GM12878 (cell line): ENCODE data around the gene BBS10. TPM values are rescaled to one million over a fixed set of nuclear protein-coding genes. Genes with fewer than 3 reads are reported as not detected.

Experiments used
- ATAC-seq: fragments of 200-7000 bp; cut with Tn5 transposase; 3 replicates; pipeline ENCODE4 v1.9.1; 2020; ENCODE audit warnings: mild to moderate bottlenecking, moderate library complexity
- BruUV-seq: library from RNA; stranded (reverse); fragments of 400-500 nt; replicated peaks from 2 replicates; lab custom pipeline; 2021; lab: Mats Ljungman, UMichigan
- CTCF ChIA-PET: fragments of 300-600 bp; sonication (Branson Sonifier 250); formaldehyde crosslinking; extraction: SDS; loops from one replicate; lab custom pipeline; 2021; ENCODE audit warnings: inconsistent platforms; lab: Yijun Ruan, JAX
- POLR2A ChIA-PET: fragments of 350-600 bp; formaldehyde crosslinking; extraction: SDS; loops from one replicate; lab custom pipeline; 2021; ENCODE audit warnings: inconsistent platforms; lab: Charles Lee
- RAD21 ChIA-PET: fragments of 300-600 bp; sonication (Branson Sonifier 250); formaldehyde crosslinking; loops from one replicate; lab custom pipeline; 2023; ENCODE audit warnings: antibody characterized with exemption; ENCODE audit not compliant: unreplicated experiment; lab: Charles Lee
- SMC1A ChIA-PET: fragments of 300-600 bp; sonication (Branson Sonifier 250); formaldehyde crosslinking; loops from one replicate; lab custom pipeline; 2023; ENCODE audit not compliant: unreplicated experiment, uncharacterized antibody; lab: Charles Lee
- DNase-seq: peaks from one replicate; pipeline ENCODE4 v3.0.0-alpha.2; 2011; ENCODE audit warnings: low read depth, low spot score
- FAIRE-seq: peaks from 3 replicates; lab custom pipeline; 2011; peaks lifted over from hg19 to GRCh38; lab: Jason Lieb, UNC
- H2AFZ ChIP-seq: 2 replicates; pipeline ENCODE4 v1.6.0; 2011; ENCODE audit warnings: low read depth, low read length, control low read depth; ENCODE audit not compliant: control insufficient read depth
- H3K27ac ChIP-seq: 2 replicates; pipeline ENCODE4 v1.5.1; 2011; ENCODE audit warnings: control low read depth; ENCODE audit not compliant: control insufficient read depth, insufficient read depth
- H3K27me3 ChIP-seq, 2 experiments: replicated peaks in 1 of 2; 2 replicates each; pipeline versions ENCODE4 v1.6.0 to v1.6.1; 2011; ENCODE audit warnings: low read length in 1 of 2; ENCODE audit not compliant: control insufficient read depth in 2 of 2, insufficient read depth in 2 of 2
- H3K36me3 ChIP-seq, 2 experiments: 2 replicates each; pipeline ENCODE4 v1.5.1; 2011; ENCODE audit warnings: low read length in 1 of 2; ENCODE audit not compliant: control insufficient read depth in 2 of 2, insufficient read depth in 2 of 2
- H3K4me1 ChIP-seq: 2 replicates; pipeline ENCODE4 v1.6.1; 2011; ENCODE audit warnings: mild to moderate bottlenecking, low read length, moderate library complexity, mixed read lengths; ENCODE audit not compliant: control insufficient read depth, insufficient read depth
- H3K4me2 ChIP-seq: 2 replicates; pipeline ENCODE4 v1.6.0; 2011; ENCODE audit warnings: control low read depth; ENCODE audit not compliant: control insufficient read depth, insufficient read depth
- H3K4me3 ChIP-seq: fragments of 200-600 bp; sonication (generic); 2 replicates; pipeline ENCODE4 v1.5.1; 2016
- H3K79me2 ChIP-seq: 2 replicates; pipeline ENCODE4 v1.6.0; 2011; ENCODE audit warnings: low read length; ENCODE audit not compliant: control insufficient read depth, insufficient read depth
- H3K9ac ChIP-seq: 2 replicates; pipeline ENCODE4 v1.8.0; 2011; ENCODE audit warnings: low read length, control low read depth, mixed read lengths; ENCODE audit not compliant: control insufficient read depth, insufficient read depth
- H3K9me3 ChIP-seq: replicated peaks from 3 replicates; pipeline ENCODE4 v1.5.1; 2011; ENCODE audit warnings: mild to moderate bottlenecking, low read length; ENCODE audit not compliant: control insufficient read depth, insufficient read depth
- H4K20me1 ChIP-seq: 2 replicates; pipeline ENCODE4 v1.6.0; 2011; ENCODE audit not compliant: control insufficient read depth, insufficient read depth
- FOS ChIP-seq: IDR thresholded peaks from 3 replicates; pipeline ENCODE4 v1.6.1; 2011; ENCODE audit warnings: borderline replicate concordance; ENCODE audit not compliant: insufficient read length; ENCODE audit errors: extremely low read depth
- STAT3 ChIP-seq: IDR thresholded peaks from 2 replicates; pipeline ENCODE4 v1.6.1; 2011; ENCODE audit warnings: low read depth, low read length, improper control_type of control experiment
- TAF1 ChIP-seq: IDR thresholded peaks from 2 replicates; pipeline ENCODE4 v1.6.1; 2011; ENCODE audit warnings: mild to moderate bottlenecking, low read depth, low read length, borderline replicate concordance
- WGBS: methylation state at CpG from one replicate; pipeline ENCODE4 v1.1.6; 2016; ENCODE audit warnings: low lambda C conversion rate; ENCODE audit not compliant: insufficient replicate concordance, insufficient coverage; ENCODE audit errors: missing lambda C conversion rate; 5-methylcytosine and 5-hydroxymethylcytosine counted together
- in situ Hi-C: fragments of 300-500 bp; cut with MboI; formaldehyde crosslinking; loops from 9 replicates; pipeline ENCODE4 v1.14.3; 2018; ENCODE audit warnings: mixed read lengths
- intact Hi-C: fragments of 100-400 bp; cut with micrococcal nuclease; formaldehyde crosslinking; loops from one replicate; pipeline ENCODE4 v1.14.2; 2022; ENCODE audit not compliant: unreplicated experiment
- polyA plus RNA-seq, 11 experiments: library from polyadenylated mRNA; depleted of rRNA in 4 of 11; unstranded in 6 of 11; stranded (reverse) in 5 of 11; fragments of >200 nt; fragmentation: Nextera tagmentation in 4 of 11; fragmentation: Illumina TruSeq in 1 of 11; extraction: Ambion mirVana in 4 of 11; extraction: Trizol in 1 of 11; gene quantifications; 1 replicate in 1 of 11; 2 replicates in 10 of 11; pipeline versions ENCODE4 v1.2.1 to v1.2.3, GENCODE V29; 2011 to 2016; ENCODE audit warnings: inconsistent platforms in 2 of 11, missing spikeins in 2 of 11, low read depth in 1 of 11
- small RNA-seq: library from RNA; depleted of rRNA; stranded (forward); fragments of <200 nt; gene quantifications from one replicate; pipeline ENCODE3, GENCODE V24; 2014
- total RNA-seq, 4 experiments: library from RNA; depleted of rRNA in 3 of 4; stranded (reverse); fragments of >200 nt in 3 of 4; fragmentation: Illumina TruSeq in 1 of 4; extraction: Trizol in 1 of 4; gene quantifications; 2 replicates each; pipeline versions ENCODE4 v1.2.1 to v1.2.3, GENCODE V29; 2013 to 2021
- TF ChIP-seq, protein P1 (sequence below): fragments of 450-650 bp; IDR thresholded peaks from 2 replicates; pipeline ENCODE4 v1.6.1; 2016; ENCODE audit warnings: mild to moderate bottlenecking

Gene BBS10
- total and polyA plus RNA-seq, 10 of the 15 experiments (the other 5 are each of a cell fraction or from before 2014, with no cell fraction given), result 1.2 to 9.8 (median 5.9) TPM

DNA sequence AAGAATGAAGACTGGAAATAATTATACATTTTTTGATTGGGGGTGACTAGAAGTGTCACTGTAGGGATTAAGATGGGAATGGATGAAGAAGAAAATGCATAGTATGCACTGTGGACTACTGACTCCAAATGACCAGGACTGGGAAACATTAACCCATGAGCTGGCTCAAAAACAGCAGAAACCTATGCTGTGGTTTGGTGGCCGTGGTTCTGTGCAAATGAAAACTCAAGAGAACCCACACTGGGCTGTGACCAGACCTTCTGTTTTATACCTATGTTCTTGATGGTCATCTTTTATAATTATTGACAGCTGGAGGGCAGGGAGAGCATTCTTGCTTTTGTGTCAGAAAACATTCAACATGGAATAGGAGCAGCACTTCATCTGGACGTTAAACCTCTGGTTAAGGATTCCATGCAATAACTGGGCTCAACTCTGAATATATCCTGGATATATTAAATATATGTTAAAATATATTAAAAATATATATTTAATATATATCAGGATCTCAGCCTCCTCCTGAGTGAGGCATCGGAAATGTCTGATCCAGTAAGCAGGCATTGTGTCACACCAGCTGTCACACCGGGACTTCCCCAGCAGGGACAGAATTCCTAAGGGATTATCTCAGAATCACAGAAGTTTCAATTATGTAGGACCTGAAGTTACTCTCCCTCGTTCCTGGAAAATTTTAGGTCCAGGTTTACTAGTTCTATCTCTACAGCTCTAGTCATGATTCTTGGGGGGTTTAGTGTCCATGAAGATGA lies 48.5 kb downstream of the BBS10 start:
- no peaks in the 10 kb centered on the region for H3K4me1 ChIP-seq
- FAIRE-seq (no peak), DNase-seq (no peak), ATAC-seq (no peak)
- WGBS, result 37% methylated on average over 5 of the region's 5 CpGs
- BruUV-seq, result no TSS peak
- H3K36me3 ChIP-seq, result no peaks in the 10 kb centered on the region
- no peak overlapping the region for H2AFZ ChIP-seq
- no peaks in the 10 kb centered on the region for H4K20me1 ChIP-seq
- ChIA-PET POLR2A (no interaction called here), SMC1A (interaction anchor here (0.6 kb wide), 2 partner anchors 168 to 473 kb away, joined by 3 to 5 read pairs; no protein-coding TSS in a partner anchor), CTCF (interaction anchor here (0.6 kb wide), 1 partner anchor 28 kb away, joined by 3 read pairs; no protein-coding TSS in a partner anchor), RAD21 (no interaction called here)
- H3K79me2 ChIP-seq, result no peaks in the 10 kb centered on the region
- H3K27me3 ChIP-seq, result no peaks in the 10 kb centered on the region
- intact Hi-C loops, result no loop called here
- in situ Hi-C loops, result no loop called here
- no peaks in the 10 kb centered on the region for H3K9me3 ChIP-seq
- TF ChIP-seq TAF1, result no peak
- TF ChIP-seq, protein P1, sequence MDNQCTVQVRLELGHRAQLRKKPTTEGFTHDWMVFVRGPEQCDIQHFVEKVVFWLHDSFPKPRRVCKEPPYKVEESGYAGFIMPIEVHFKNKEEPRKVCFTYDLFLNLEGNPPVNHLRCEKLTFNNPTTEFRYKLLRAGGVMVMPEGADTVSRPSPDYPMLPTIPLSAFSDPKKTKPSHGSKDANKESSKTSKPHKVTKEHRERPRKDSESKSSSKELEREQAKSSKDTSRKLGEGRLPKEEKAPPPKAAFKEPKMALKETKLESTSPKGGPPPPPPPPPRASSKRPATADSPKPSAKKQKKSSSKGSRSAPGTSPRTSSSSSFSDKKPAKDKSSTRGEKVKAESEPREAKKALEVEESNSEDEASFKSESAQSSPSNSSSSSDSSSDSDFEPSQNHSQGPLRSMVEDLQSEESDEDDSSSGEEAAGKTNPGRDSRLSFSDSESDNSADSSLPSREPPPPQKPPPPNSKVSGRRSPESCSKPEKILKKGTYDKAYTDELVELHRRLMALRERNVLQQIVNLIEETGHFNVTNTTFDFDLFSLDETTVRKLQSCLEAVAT, result no peak
- no peak for TF ChIP-seq STAT3
- no peak for TF ChIP-seq FOS
- TF ChIP-seq, all 136 proteins: peak for 0
- H3K4me2 ChIP-seq, result no peak overlapping the region
- no peak overlapping the region for H3K4me3 ChIP-seq
- no peak overlapping the region for H3K9ac ChIP-seq
- H3K27ac ChIP-seq, result no peak overlapping the region

Small RNA genes within 50 kb of the gene (small RNA-seq; reads per million reads assigned to genes)
- not detected for gene RN7SKP172

Other genes with a start within 250 kb of the BBS10 start
- gene OSBPL8, start 211.4 kb upstream of the BBS10 start, total RNA-seq (2014; rRNA removed), result 21.9 and 28.6 TPM in 2 replicates
- gene OSBPL8, start 211.4 kb upstream of the BBS10 start, total RNA-seq (2014; rRNA removed; fragmentation: Illumina TruSeq; extraction: Trizol), result 50.6 and 52.9 TPM in 2 replicates
- gene OSBPL8, start 211.4 kb upstream of the BBS10 start, total RNA-seq (2021), result 55.0 and 58.0 TPM in 2 replicates
- gene OSBPL8, start 211.4 kb upstream of the BBS10 start, polyA plus RNA-seq (2011; rRNA removed), result 34.0 and 58.2 TPM in 2 replicates
- 30.0 and 33.3 TPM in 2 replicates for gene OSBPL8, start 211.4 kb upstream of the BBS10 start, polyA plus RNA-seq (2014; fragmentation: Illumina TruSeq; extraction: Trizol)
- gene OSBPL8, start 211.4 kb upstream of the BBS10 start, polyA plus RNA-seq (2014; fragmentation: Nextera tagmentation; extraction: Ambion mirVana), result 10 to 100 TPM; 10.4 to 13.7 TPM
- gene OSBPL8, start 211.4 kb upstream of the BBS10 start, polyA plus RNA-seq (2014; rRNA removed), result 18.3 and 20.3 TPM in 2 replicates
- 10 to 100 TPM; 37.8 to 39.9 TPM for gene OSBPL8, start 211.4 kb upstream of the BBS10 start, polyA plus RNA-seq (2016; fragmentation: Nextera tagmentation; extraction: Ambion mirVana)